A549 (cell line): ENCODE results near the gene ZDHHC19.

Experiments used
- EP300 ChIP-seq, 2 experiments: fragments of >200 bp; sonication (Bioruptor Twin); formaldehyde crosslinking; IDR thresholded peaks; 2 replicates in 1 of 2; 3 replicates in 1 of 2; pipeline ENCODE4 v1.6.1; 2016 to 2017
- TF ChIP-seq, protein P1 (sequence below): IDR thresholded peaks from 2 replicates; pipeline ENCODE4 v1.6.1; 2012

DNA sequence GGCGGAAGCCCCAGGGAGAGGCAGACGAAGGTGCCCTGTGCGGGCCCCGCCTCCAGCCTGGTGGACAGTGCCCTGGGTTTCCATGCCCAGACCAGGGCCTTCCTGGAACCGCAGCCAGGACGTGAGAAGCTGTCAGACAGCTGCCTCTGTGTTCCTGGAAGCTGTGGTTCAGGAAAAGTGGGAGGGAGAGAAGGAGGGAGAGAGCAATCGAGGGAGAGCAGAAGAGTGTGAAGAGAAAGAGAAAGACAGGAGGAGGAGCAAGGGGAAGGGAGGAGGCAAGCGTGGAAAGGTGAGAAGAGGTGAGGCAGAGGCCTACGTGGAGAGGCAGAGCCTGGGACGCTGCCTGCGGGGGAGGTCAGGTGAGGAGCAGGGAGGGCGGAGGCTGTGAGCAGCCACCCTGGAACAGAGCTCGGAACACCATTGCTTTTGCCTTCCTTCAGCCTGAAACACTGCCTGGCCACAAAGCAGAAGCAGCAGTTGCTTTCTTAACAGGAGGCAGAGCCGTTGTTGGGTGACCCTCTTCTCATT, 18.6 kb downstream of the ZDHHC19 start:
- TF ChIP-seq, protein P1, sequence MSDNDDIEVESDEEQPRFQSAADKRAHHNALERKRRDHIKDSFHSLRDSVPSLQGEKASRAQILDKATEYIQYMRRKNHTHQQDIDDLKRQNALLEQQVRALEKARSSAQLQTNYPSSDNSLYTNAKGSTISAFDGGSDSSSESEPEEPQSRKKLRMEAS, result no peak
- no peak for TF ChIP-seq EP300 (IDR thresholded peaks at IDR 0.05)
